ENCODE results near the gene C22orf31. TPM values are rescaled to one million over a fixed set of nuclear protein-coding genes. Genes with fewer than 3 reads are reported as not detected.

The C22orf31 gene
- total RNA-seq, 1 experiment from 2014 or later: not detected

- CTCF ChIA-PET: interaction anchor here (0.5 kb wide), 1 partner anchor 223 kb away, joined by 3 read pairs; no protein-coding TSS in a partner anchor
- POLR2A ChIA-PET (ENCODE audit: low non-redundant PET): no interaction called here
- H3K4me3 ChIP-seq (ENCODE audit: low read depth, low read length, poor library complexity, severe bottlenecking): no peak overlapping the region
- H3K4me1 ChIP-seq (ENCODE audit: insufficient read depth, low read length, poor library complexity, severe bottlenecking): no peaks in the 10 kb centered on the region
- no peaks in the 10 kb centered on the region for H3K9me3 ChIP-seq (ENCODE audit: low read depth, low read length, poor library complexity, severe bottlenecking)
- H3K27me3 ChIP-seq (replicated peaks; ENCODE audit: insufficient read depth, low read depth, low read length, poor library complexity): no peaks in the 10 kb centered on the region
- no peak overlapping the region for H3K27ac ChIP-seq (ENCODE audit: low read depth, low read length, poor library complexity, severe bottlenecking)
- H3K36me3 ChIP-seq (ENCODE audit: insufficient read depth, low read length, poor library complexity, severe bottlenecking): no peaks in the 10 kb centered on the region
- intact Hi-C loops (cut with micrococcal nuclease; ENCODE audit: unreplicated experiment): no loop called here
- TF ChIP-seq EZH2 (IDR thresholded peaks at IDR 0.05; ENCODE audit: borderline replicate concordance, low read depth, low read length, poor library complexity, severe bottlenecking) (no peak), CTCF (conservative IDR thresholded peaks at IDR 0.05; ENCODE audit: low read depth, low read length) (no peak)
- DNase-seq (ENCODE audit: low spot score): no peak
- BruUV-seq (replicated peaks): no TSS peak
Observed at GRCh38 chr22:29011240-29012100, 50.2 kb downstream of the C22orf31 start.

GRCh38 chr22:29009148-29009547, 52.5 kb downstream of the C22orf31 start:
- ChIA-PET CTCF (no interaction called here), POLR2A (ENCODE audit: low non-redundant PET) (no interaction called here)

More at GRCh38 chr22:29009148-29009547, 52.5 kb downstream of the C22orf31 start:
- TF ChIP-seq EZH2 (IDR thresholded peaks at IDR 0.05; ENCODE audit: borderline replicate concordance, low read depth, low read length, poor library complexity, severe bottlenecking) (no peak), CTCF (conservative IDR thresholded peaks at IDR 0.05; ENCODE audit: low read depth, low read length) (no peak)
- intact Hi-C loops (cut with micrococcal nuclease; ENCODE audit: unreplicated experiment): no loop called here
- H3K4me3 ChIP-seq (ENCODE audit: low read depth, low read length, poor library complexity, severe bottlenecking): no peak overlapping the region
- no peak for DNase-seq (ENCODE audit: low spot score)
- no peaks in the 10 kb centered on the region for H3K36me3 ChIP-seq (ENCODE audit: insufficient read depth, low read length, poor library complexity, severe bottlenecking)
- no peak overlapping the region for H3K27ac ChIP-seq (ENCODE audit: low read depth, low read length, poor library complexity, severe bottlenecking)
- no peaks in the 10 kb centered on the region for H3K9me3 ChIP-seq (ENCODE audit: low read depth, low read length, poor library complexity, severe bottlenecking)
- no TSS peak for BruUV-seq (replicated peaks)
- no peaks in the 10 kb centered on the region for H3K27me3 ChIP-seq (replicated peaks; ENCODE audit: insufficient read depth, low read depth, low read length, poor library complexity)
- no peaks in the 10 kb centered on the region for H3K4me1 ChIP-seq (ENCODE audit: insufficient read depth, low read length, poor library complexity, severe bottlenecking)

Other genes with a start within 250 kb of the C22orf31 start
- 11.9 and 13.0 TPM in 2 replicates for gene ZNRF3, start 178.3 kb downstream of the C22orf31 start, total RNA-seq (2021)
- gene KREMEN1, start 11.2 kb upstream of the C22orf31 start, total RNA-seq (2021): 4.2 and 9.6 TPM in 2 replicates
- 0.15 TPM in 1 of 2 replicates, not detected in the other for gene EMID1, start 144.1 kb upstream of the C22orf31 start, total RNA-seq (2021)
- gene RHBDD3, start 206.2 kb upstream of the C22orf31 start, total RNA-seq (2021): 77.7 and 84.0 TPM in 2 replicates
- 348 and 358 TPM in 2 replicates for gene EWSR1, start 206.4 kb upstream of the C22orf31 start, total RNA-seq (2021)
- 22.7 TPM in 2 replicates for gene GAS2L1, start 244.8 kb upstream of the C22orf31 start, total RNA-seq (2021)